HepG2 (cell line): ENCODE results near the gene IFT88. TPM values are rescaled to one million over a fixed set of nuclear protein-coding genes. Genes with fewer than 3 reads are reported as not detected.

Experiments used
- ADNP ChIP-seq: sonication (generic); formaldehyde crosslinking; IDR thresholded peaks from 2 replicates; pipeline ENCODE4 v1.4.0; 2020; ENCODE audit warnings: missing genetic modification reagents
- CBX2 ChIP-seq, 2 experiments: fragments of 200-600 bp in 1 of 2; sonication (generic); formaldehyde crosslinking in 1 of 2; IDR thresholded peaks; 2 replicates each; pipeline versions ENCODE4 v1.7.0 to v1.8.1; 2018 to 2022; ENCODE audit warnings: low read depth in 2 of 2, low read length in 1 of 2, mild to moderate bottlenecking in 1 of 2, missing genetic modification reagents in 1 of 2
- CCAR2 ChIP-seq: fragments of 200-400 bp; formaldehyde crosslinking; optimal IDR thresholded peaks from 2 replicates; pipeline ENCODE3; 2018; ENCODE audit warnings: low read depth, mild to moderate bottlenecking, low read length, moderate library complexity
- CENPX ChIP-seq: sonication (generic); formaldehyde crosslinking; IDR thresholded peaks from 2 replicates; pipeline ENCODE4 v1.9.0; 2021; ENCODE audit warnings: mild to moderate bottlenecking, missing genetic modification reagents, moderate library complexity
- HNRNPL ChIP-seq: fragments of 200-400 bp; formaldehyde crosslinking; IDR thresholded peaks from 2 replicates; pipeline ENCODE4 v1.6.1; 2017; ENCODE audit warnings: mild to moderate bottlenecking, low read depth, low read length
- KDM5B ChIP-seq: sonication (generic); formaldehyde crosslinking; IDR thresholded peaks from 2 replicates; pipeline ENCODE4 v1.4.0; 2020; ENCODE audit warnings: missing genetic modification reagents, mild to moderate bottlenecking, borderline replicate concordance
- PHF21A ChIP-seq: sonication (generic); formaldehyde crosslinking; IDR thresholded peaks from 2 replicates; pipeline ENCODE4 v1.5.0; 2020; ENCODE audit warnings: mild to moderate bottlenecking, missing genetic modification reagents
- RAD21 ChIP-seq: fragments of 450-650 bp; formaldehyde crosslinking; IDR thresholded peaks from 2 replicates; pipeline ENCODE4 v1.5.0; 2020; ENCODE audit warnings: mild to moderate bottlenecking
- SP140L ChIP-seq: sonication (generic); formaldehyde crosslinking; IDR thresholded peaks from 2 replicates; pipeline ENCODE4 v1.4.0; 2020; ENCODE audit warnings: missing genetic modification reagents, borderline replicate concordance
- TAF1 ChIP-seq: sonication (generic); formaldehyde crosslinking; IDR thresholded peaks from 2 replicates; pipeline ENCODE4 v1.4.0; 2020; ENCODE audit warnings: missing genetic modification reagents
- TAF15 ChIP-seq: fragments of 200-400 bp; formaldehyde crosslinking; IDR thresholded peaks from one replicate; pipeline ENCODE4 v1.6.1; 2018; ENCODE audit warnings: mild to moderate bottlenecking, low read depth, low read length; ENCODE audit not compliant: poor library complexity, severe bottlenecking
- TARDBP ChIP-seq: sonication (generic); formaldehyde crosslinking; IDR thresholded peaks from 2 replicates; pipeline ENCODE4 v1.8.0; 2022; ENCODE audit warnings: mild to moderate bottlenecking, missing genetic modification reagents
- TGIF2 ChIP-seq: IDR thresholded peaks from 2 replicates; pipeline ENCODE4 v1.6.1; 2016; ENCODE audit warnings: control low read depth, missing compliant biosample characterization
- ZFP36 ChIP-seq: fragments of 150-350 bp; IDR thresholded peaks from 2 replicates; pipeline ENCODE4 v1.6.1; 2018; ENCODE audit warnings: borderline replicate concordance, low read length, low read depth; ENCODE audit not compliant: partially characterized antibody
- ZNF292 ChIP-seq: sonication (generic); formaldehyde crosslinking; IDR thresholded peaks from 2 replicates; pipeline ENCODE4 v1.8.1; 2022; ENCODE audit warnings: mild to moderate bottlenecking, low read depth, missing genetic modification reagents, borderline replicate concordance
- ZNF564 ChIP-seq: sonication (generic); formaldehyde crosslinking; IDR thresholded peaks from 2 replicates; pipeline ENCODE4 v1.8.1; 2023; ENCODE audit warnings: mild to moderate bottlenecking, missing genetic modification reagents
- ZNF572 ChIP-seq: sonication (generic); formaldehyde crosslinking; IDR thresholded peaks from 2 replicates; pipeline ENCODE4 v1.5.1; 2020; ENCODE audit warnings: mild to moderate bottlenecking, missing genetic modification reagents
- ZNF781 ChIP-seq: sonication (generic); formaldehyde crosslinking; IDR thresholded peaks from 2 replicates; pipeline ENCODE4 v1.5.1; 2020; ENCODE audit warnings: borderline replicate concordance, mild to moderate bottlenecking, missing genetic modification reagents; ENCODE audit errors: not compliant biosample characterization
- ZNF850 ChIP-seq: sonication (generic); formaldehyde crosslinking; conservative IDR thresholded peaks from 2 replicates; pipeline ENCODE4 v1.9.0; 2021; ENCODE audit warnings: mild to moderate bottlenecking, missing genetic modification reagents
- ZSCAN30 ChIP-seq: sonication (generic); formaldehyde crosslinking; IDR thresholded peaks from 2 replicates; pipeline ENCODE4 v1.5.0; 2020; ENCODE audit warnings: mild to moderate bottlenecking, missing genetic modification reagents
- polyA plus RNA-seq, 8 experiments: library from polyadenylated mRNA; depleted of rRNA in 3 of 8; stranded (reverse) in 7 of 8; unstranded in 1 of 8; fragments of >200 nt; fragmentation: Illumina TruSeq in 4 of 8; extraction: Trizol in 4 of 8; gene quantifications; 2 replicates each; pipeline versions ENCODE4 v1.2.1 to v1.2.3, GENCODE V29; 2011 to 2016; ENCODE audit warnings: low read depth in 4 of 8, missing spikeins in 1 of 8, mixed read lengths in 1 of 8; ENCODE audit not compliant: insufficient read depth in 1 of 8
- total RNA-seq, 5 experiments: library from RNA; depleted of rRNA; stranded (reverse); fragments of >200 nt; fragmentation: Illumina TruSeq; extraction: Trizol; gene quantifications; 2 replicates each; pipeline ENCODE4 v1.2.3, GENCODE V29; 2016; ENCODE audit warnings: low read depth in 1 of 5
- TF ChIP-seq, protein P1 (sequence below): sonication (generic); formaldehyde crosslinking; IDR thresholded peaks from 2 replicates; pipeline ENCODE4 v1.5.0; 2020; ENCODE audit warnings: missing genetic modification reagents, mild to moderate bottlenecking, borderline replicate concordance
- TF ChIP-seq, protein P2 (sequence below), 2 experiments: sonication (generic) in 1 of 2; formaldehyde crosslinking in 1 of 2; IDR thresholded peaks; 2 replicates each; pipeline versions ENCODE4 v1.4.0 to v1.6.1; 2018 to 2020; ENCODE audit warnings: missing genetic modification reagents in 2 of 2, borderline replicate concordance in 1 of 2, low read depth in 1 of 2, mild to moderate bottlenecking in 1 of 2, missing biosample characterization in 1 of 2

The IFT88 gene
- total and polyA plus RNA-seq, 2 of the 13 experiments (the other 11 are each of a cell fraction or from before 2014, with no cell fraction given) = 8.4 to 19.9 TPM

DNA sequence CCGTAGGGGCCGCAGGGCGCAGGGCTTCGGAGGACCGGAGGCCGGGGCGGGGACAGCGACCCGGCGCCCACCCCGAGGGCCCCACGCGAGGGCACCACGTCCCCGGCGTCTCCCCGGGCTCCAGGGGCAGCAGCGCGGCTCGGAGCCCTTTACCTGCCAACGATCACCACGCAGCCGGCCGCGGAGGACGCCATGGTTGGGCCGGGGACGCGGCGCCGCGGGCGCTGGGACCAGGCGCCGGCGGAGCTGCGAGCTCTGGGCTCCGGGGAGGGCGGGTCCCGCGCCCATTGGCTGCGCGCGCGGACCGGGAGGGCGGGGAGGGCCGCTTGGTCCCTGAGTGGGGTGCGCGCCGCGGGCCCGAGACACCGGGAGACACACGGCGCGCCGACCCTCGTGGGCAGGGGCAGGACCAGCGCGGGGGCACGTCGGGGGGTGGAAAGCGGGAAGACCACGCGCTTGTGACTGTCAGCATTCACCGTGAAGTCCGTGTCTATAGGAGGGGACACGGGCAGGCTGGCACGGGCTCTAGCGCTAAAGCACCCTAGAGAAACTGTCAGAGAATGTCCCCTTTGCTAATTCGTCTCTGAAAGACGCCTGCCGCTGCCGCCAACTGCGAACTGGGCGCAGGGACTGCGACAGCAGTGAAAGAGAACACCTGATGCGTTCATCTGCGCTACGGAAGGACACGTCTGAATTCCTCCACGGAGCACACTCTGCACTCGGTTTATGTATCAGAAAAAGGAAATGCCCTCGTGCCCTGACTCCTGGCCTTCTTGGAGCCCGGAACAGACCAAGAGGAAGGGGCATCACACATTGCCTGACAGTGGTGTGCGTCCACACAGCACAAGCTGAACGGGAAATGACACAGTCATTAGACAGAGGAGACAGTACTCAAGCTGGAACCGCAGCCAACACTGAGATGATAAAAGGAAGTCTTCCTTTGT is 41.1 kb upstream of the IFT88 start, which contains the start of gene CRYL1 (continued):
- TF ChIP-seq CENPX (no peak), SP140L (CRISPR knock-in tag) (no peak), TAF1 (CRISPR knock-in tag) (peak; percentile 55), ZNF850 (no peak), HNRNPL (peak; percentile 73; the same call in 1 of the 2 replicates), ZNF564 (CRISPR knock-in tag) (no peak), TGIF2 (CRISPR knock-in tag) (peak; percentile 72; the same call in 1 of the 2 replicates), ZNF781 (CRISPR knock-in tag) (no peak), TARDBP (CRISPR knock-in tag) (no peak; the same call in 1 of the 2 replicates), CCAR2 (no peak), ZNF292 (peak; percentile 55; the same call in 1 of the 2 replicates), PHF21A (CRISPR knock-in tag) (peak; percentile 32; the same call in 1 of the 2 replicates), KDM5B (CRISPR knock-in tag) (no peak), TAF15 (no peak), RAD21 (CRISPR knock-in tag) (peak; percentile 49; the same call in 1 of the 2 replicates), CBX2 (IDR thresholded peaks at IDR 0.05; ENCODE audit: low read depth, low read length) (no peak), CBX2 (CRISPR knock-in tag; IDR thresholded peaks at IDR 0.05; ENCODE audit: low read depth) (no peak), ADNP (CRISPR knock-in tag) (no peak), ZSCAN30 (CRISPR knock-in tag) (peak; percentile 18; the same call in 1 of the 2 replicates), ZFP36 (no peak), ZNF572 (no peak)
- TF ChIP-seq, protein P1, sequence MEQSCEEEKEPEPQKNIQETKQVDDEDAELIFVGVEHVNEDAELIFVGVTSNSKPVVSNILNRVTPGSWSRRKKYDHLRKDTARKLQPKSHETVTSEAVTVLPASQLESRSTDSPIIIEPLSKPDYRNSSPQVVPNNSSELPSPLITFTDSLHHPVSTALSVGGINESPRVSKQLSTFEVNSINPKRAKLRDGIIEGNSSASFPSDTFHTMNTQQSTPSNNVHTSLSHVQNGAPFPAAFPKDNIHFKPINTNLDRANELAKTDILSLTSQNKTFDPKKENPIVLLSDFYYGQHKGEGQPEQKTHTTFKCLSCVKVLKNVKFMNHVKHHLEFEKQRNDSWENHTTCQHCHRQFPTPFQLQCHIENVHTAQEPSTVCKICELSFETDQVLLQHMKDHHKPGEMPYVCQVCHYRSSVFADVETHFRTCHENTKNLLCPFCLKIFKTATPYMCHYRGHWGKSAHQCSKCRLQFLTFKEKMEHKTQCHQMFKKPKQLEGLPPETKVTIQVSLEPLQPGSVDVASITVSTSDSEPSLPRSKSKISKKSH (CRISPR knock-in tag) = 0 out of 2 replicates have a peak, but pooled peaks have one; percentile 69
- TF ChIP-seq, protein P2, sequence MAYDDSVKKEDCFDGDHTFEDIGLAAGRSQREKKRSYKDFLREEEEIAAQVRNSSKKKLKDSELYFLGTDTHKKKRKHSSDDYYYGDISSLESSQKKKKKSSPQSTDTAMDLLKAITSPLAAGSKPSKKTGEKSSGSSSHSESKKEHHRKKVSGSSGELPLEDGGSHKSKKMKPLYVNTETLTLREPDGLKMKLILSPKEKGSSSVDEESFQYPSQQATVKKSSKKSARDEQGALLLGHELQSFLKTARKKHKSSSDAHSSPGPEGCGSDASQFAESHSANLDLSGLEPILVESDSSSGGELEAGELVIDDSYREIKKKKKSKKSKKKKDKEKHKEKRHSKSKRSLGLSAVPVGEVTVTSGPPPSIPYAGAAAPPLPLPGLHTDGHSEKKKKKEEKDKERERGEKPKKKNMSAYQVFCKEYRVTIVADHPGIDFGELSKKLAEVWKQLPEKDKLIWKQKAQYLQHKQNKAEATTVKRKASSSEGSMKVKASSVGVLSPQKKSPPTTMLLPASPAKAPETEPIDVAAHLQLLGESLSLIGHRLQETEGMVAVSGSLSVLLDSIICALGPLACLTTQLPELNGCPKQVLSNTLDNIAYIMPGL (CRISPR knock-in tag; IDR thresholded peaks at IDR 0.05; ENCODE audit: borderline replicate concordance in 1 of 2, low read depth in 1 of 2) = peak in 1 of 2 experiments; percentile 60; a peak in 2 of 4 replicates
